22Rv1 (cell line): ENCODE data around the gene RALGAPA1.

Experiments
- ZFX ChIP-seq: fragments of 450-650 bp; IDR thresholded peaks from 2 replicates; pipeline ENCODE4 v1.6.1; 2017; ENCODE audit warnings: antibody characterized with exemption, borderline replicate concordance
- TF ChIP-seq, protein P1 (sequence below): fragments of 450-650 bp; IDR thresholded peaks from 2 replicates; pipeline ENCODE4 v1.5.1; 2017; ENCODE audit warnings: mild to moderate bottlenecking

DNA sequence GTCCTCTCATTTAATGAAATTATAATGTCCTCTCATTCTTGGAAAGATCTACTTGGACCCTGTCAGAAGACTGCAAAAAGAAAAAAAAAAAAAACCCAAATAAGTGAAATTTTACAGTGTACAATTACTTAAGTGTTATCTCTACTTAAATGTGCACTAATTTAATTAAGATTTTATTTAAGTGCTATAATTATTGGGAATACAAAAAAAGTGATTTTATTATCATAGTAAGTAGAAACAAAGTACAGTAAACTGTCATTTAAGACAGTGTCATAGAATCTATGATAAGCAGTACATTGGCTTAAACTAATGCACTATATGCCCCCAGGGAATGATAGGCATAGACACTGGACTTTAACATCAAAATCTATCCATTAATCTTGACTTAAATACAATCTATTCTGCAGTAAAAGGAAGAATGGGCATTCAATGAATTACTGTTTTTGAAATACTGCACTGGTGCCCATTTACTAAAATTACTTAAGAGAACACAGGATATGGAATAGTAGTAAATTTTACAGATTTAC lies 251.8 kb downstream of the RALGAPA1 start:
- TF ChIP-seq, protein P1, sequence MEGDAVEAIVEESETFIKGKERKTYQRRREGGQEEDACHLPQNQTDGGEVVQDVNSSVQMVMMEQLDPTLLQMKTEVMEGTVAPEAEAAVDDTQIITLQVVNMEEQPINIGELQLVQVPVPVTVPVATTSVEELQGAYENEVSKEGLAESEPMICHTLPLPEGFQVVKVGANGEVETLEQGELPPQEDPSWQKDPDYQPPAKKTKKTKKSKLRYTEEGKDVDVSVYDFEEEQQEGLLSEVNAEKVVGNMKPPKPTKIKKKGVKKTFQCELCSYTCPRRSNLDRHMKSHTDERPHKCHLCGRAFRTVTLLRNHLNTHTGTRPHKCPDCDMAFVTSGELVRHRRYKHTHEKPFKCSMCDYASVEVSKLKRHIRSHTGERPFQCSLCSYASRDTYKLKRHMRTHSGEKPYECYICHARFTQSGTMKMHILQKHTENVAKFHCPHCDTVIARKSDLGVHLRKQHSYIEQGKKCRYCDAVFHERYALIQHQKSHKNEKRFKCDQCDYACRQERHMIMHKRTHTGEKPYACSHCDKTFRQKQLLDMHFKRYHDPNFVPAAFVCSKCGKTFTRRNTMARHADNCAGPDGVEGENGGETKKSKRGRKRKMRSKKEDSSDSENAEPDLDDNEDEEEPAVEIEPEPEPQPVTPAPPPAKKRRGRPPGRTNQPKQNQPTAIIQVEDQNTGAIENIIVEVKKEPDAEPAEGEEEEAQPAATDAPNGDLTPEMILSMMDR = no peak
- no peak for TF ChIP-seq ZFX
